Lower lobe of right lung (tissue), 2 donors: Measurements from ENCODE around the gene FOXJ3. TPM values are rescaled to one million over a fixed set of nuclear protein-coding genes. Genes with fewer than 3 reads are reported as not detected.
A peak's percentile ranks its signal among the peaks of the same experiment; 100 is the strongest.

Experiments used
- ATAC-seq, 2 donors: fragments of 200-7000 bp; cut with Tn5 transposase; one replicate each; pipeline ENCODE4 v1.9.1; 2020 to 2022; ENCODE audit warnings: mild to moderate bottlenecking in 2 of 2, moderate library complexity in 2 of 2
- DNase-seq: peaks from one replicate; pipeline ENCODE4 v3.0.0-alpha.2; 2020
- H3K27ac ChIP-seq: fragments of 200-600 bp; one replicate; pipeline ENCODE4 v1.8.0; 2022
- H3K27me3 ChIP-seq: fragments of 200-600 bp; one replicate; pipeline ENCODE4 v1.8.0; 2022; ENCODE audit warnings: low read depth
- H3K36me3 ChIP-seq: fragments of 200-600 bp; one replicate; pipeline ENCODE4 v1.8.0; 2022; ENCODE audit warnings: mild to moderate bottlenecking
- H3K4me1 ChIP-seq: fragments of 200-600 bp; one replicate; pipeline ENCODE4 v1.8.0; 2022
- H3K4me3 ChIP-seq: fragments of 200-600 bp; one replicate; pipeline ENCODE4 v1.8.0; 2022; ENCODE audit warnings: mild to moderate bottlenecking
- H3K9me3 ChIP-seq: fragments of 200-600 bp; one replicate; pipeline ENCODE4 v1.8.0; 2022
- CTCF ChIP-seq: fragments of 200-600 bp; IDR thresholded peaks from one replicate; pipeline ENCODE4 v1.8.0; 2022; ENCODE audit warnings: antibody characterized with exemption, mild to moderate bottlenecking
- intact Hi-C: fragments of 100-400 bp; cut with DNase I; formaldehyde crosslinking; loops from one replicate; pipeline ENCODE4 v1.11.0; 2022
- total RNA-seq: library from RNA; stranded (reverse); fragmentation: NEBNext Ultra II Directional; extraction: Animal tissue kit (Norgen Biotek cat#: 25700); gene quantifications from one replicate; pipeline ENCODE4 v1.2.1, GENCODE V29; 2021
- donor health status: DM: no; HTN: yes; CAD: no; lungs with severe emphysema.

FOXJ3 gene
- total RNA-seq, 1 donor from 2014 or later, result 44.0 TPM

GRCh38 chr1:42263019-42263418 is 72.0 kb downstream of the FOXJ3 start:
- Histone ChIP-seq H3K4me3 (no peak overlapping the region), H3K4me1 (peaks cover 35% of the 10 kb centered on the region), H3K27me3 (no peaks in the 10 kb centered on the region), H3K36me3 (peaks cover 14% of the 10 kb centered on the region), H3K9me3 (no peaks in the 10 kb centered on the region), H3K27ac (no peak overlapping the region)
- no peak for TF ChIP-seq CTCF
- no peak for DNase-seq
- intact Hi-C loops, result no loop called here
- ATAC-seq, result no peak

GRCh38 chr1:42260376-42261070 is 74.5 kb downstream of the FOXJ3 start:
- Histone ChIP-seq H3K9me3 (no peaks in the 10 kb centered on the region), H3K27ac (no peak overlapping the region), H3K4me3 (no peak overlapping the region), H3K36me3 (peaks cover 14% of the 10 kb centered on the region), H3K4me1 (peaks cover 28% of the 10 kb centered on the region), H3K27me3 (no peaks in the 10 kb centered on the region)
- intact Hi-C loops, result no loop called here
- TF ChIP-seq CTCF, result no peak
- ATAC-seq (no peak), DNase-seq (no peak)

GRCh38 chr1:42259739-42260064 is 75.3 kb downstream of the FOXJ3 start:
- Histone ChIP-seq H3K4me1 (peaks cover 28% of the 10 kb centered on the region), H3K27ac (peak overlapping the region; percentile 9), H3K27me3 (no peaks in the 10 kb centered on the region), H3K9me3 (no peaks in the 10 kb centered on the region), H3K4me3 (no peak overlapping the region), H3K36me3 (peaks cover 9% of the 10 kb centered on the region)
- no peak for TF ChIP-seq CTCF
- no peak for DNase-seq
- intact Hi-C loops, result no loop called here
- ATAC-seq, result no peak

- intact Hi-C loops, result no loop called here
- DNase-seq (no peak), ATAC-seq (peak; percentile 63)
- Histone ChIP-seq H3K4me1 (peaks cover 28% of the 10 kb centered on the region), H3K27me3 (no peaks in the 10 kb centered on the region), H3K4me3 (no peak overlapping the region), H3K36me3 (peaks cover 4% of the 10 kb centered on the region), H3K27ac (peak overlapping the region; percentile 19), H3K9me3 (no peaks in the 10 kb centered on the region)
- TF ChIP-seq CTCF, result no peak
These were observed 75.8 kb downstream of the FOXJ3 start for GRCh38 chr1:42259059-42259738.

- no peak for TF ChIP-seq CTCF
- Histone ChIP-seq H3K4me3 (no peak overlapping the region), H3K27ac (no peak overlapping the region), H3K4me1 (peaks cover 28% of the 10 kb centered on the region), H3K36me3 (no peaks in the 10 kb centered on the region), H3K27me3 (no peaks in the 10 kb centered on the region), H3K9me3 (no peaks in the 10 kb centered on the region)
- no peak for DNase-seq
- intact Hi-C loops, result no loop called here
- ATAC-seq, result no peak
These were observed 76.8 kb downstream of the FOXJ3 start for GRCh38 chr1:42258218-42258617.
